ENCODE results near the gene LCK. TPM values are rescaled to one million over a fixed set of nuclear protein-coding genes. Genes with fewer than 3 reads are reported as not detected.

The LCK gene
- total and polyA plus RNA-seq, 2 experiments from 2014 or later, result 33.2 to 86.6 TPM

- ATAC-seq (peak; percentile 4), DNase-seq (ENCODE audit: low spot score) (peak; percentile 48)
- peak overlapping the region; percentile 99 for H3K4me2 ChIP-seq
- H3K27ac ChIP-seq (ENCODE audit: low read depth), result no peak overlapping the region
- Mint-ChIP-seq H3K27ac (no peak overlapping the region; the same call in 1 of the 2 replicates), H3K4me3 (peak overlapping the region; percentile 96), H3K36me3 (ENCODE audit: low read depth) (peaks cover 14% of the 10 kb centered on the region; the same call in 2 of the 3 replicates), H3K27me3 (ENCODE audit: insufficient read depth, low read depth, poor library complexity) (peaks cover 44% of the 10 kb centered on the region), H3K4me1 (peaks cover 21% of the 10 kb centered on the region), H3K9me3 (peaks cover 2% of the 10 kb centered on the region; the same call in 2 of the 3 replicates)
- no peaks in the 10 kb centered on the region for H3K36me3 ChIP-seq (ENCODE audit: insufficient read depth)
- H3K4me1 ChIP-seq (ENCODE audit: insufficient read depth), result peaks cover 17% of the 10 kb centered on the region
- peak overlapping the region; percentile 99 for H2AFZ ChIP-seq
- no peaks in the 10 kb centered on the region for H4K20me1 ChIP-seq (replicated peaks; ENCODE audit: insufficient read depth)
- TF ChIP-seq ZNF114 (CRISPR knock-in tag; IDR thresholded peaks at IDR 0.05) (no peak), REST (IDR thresholded peaks at IDR 0.05; ENCODE audit: unreplicated experiment) (no peak), STAT1 (IDR thresholded peaks at IDR 0.05; ENCODE audit: unreplicated experiment) (no peak), EZH2phosphoT487 (IDR thresholded peaks at IDR 0.05; ENCODE audit: unreplicated experiment) (no peak), NANOG (IDR thresholded peaks at IDR 0.05; ENCODE audit: borderline replicate concordance) (no peak), POLR2AphosphoS5 (IDR thresholded peaks at IDR 0.05; ENCODE audit: low read depth) (no peak), CREB1 (CRISPR knock-in tag; IDR thresholded peaks at IDR 0.05; ENCODE audit: low read depth) (no peak), ZNF462 (CRISPR knock-in tag; IDR thresholded peaks at IDR 0.05) (no peak)
- peaks cover 28% of the 10 kb centered on the region for H3K27me3 ChIP-seq (ENCODE audit: insufficient read depth)
- peaks cover 20% of the 10 kb centered on the region; the same call in 1 of the 2 replicates for H3F3A ChIP-seq (replicated peaks; ENCODE audit: low read depth)
- no peaks in the 10 kb centered on the region for H3K79me2 ChIP-seq (replicated peaks; ENCODE audit: insufficient read depth)
- no peaks in the 10 kb centered on the region for H3K9me2 ChIP-seq (ENCODE audit: insufficient read depth)
- H3K4me3 ChIP-seq, result peak overlapping the region; percentile 89
These were observed 46.1 kb upstream of the LCK start for GRCh38 chr1:32204943-32205361.

All from GM23338 (cell line).